ENCODE measurements around the gene SCRT2. TPM values are rescaled to one million over a fixed set of nuclear protein-coding genes. Genes with fewer than 3 reads are reported as not detected.

SCRT2 gene
- total and polyA plus RNA-seq, 9 of the 15 experiments (the other 6 are each of a cell fraction or from before 2014, with no cell fraction given), result 0.04 to 0.75 (median 0.13) TPM; not detected in 2

DNA sequence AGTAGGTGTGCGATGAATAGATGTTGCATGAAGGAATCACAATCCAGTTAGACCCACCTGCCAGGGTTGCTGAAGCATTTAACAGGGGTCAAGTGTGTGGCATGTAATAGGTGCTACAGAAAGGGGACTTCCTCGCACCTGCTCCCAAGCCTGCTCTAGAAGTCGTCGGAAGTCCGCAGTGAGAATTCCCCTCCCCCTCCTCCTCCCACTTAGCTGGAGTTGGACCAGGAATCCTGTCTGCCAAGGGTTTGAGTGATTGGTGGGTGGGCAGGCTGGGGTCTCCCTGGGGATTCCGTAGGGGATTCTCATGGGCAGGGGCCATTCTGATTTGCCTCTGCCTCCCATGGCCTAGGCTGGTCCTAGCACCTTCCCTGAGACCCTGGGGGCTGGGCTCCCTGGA, 10.3 kb downstream of the SCRT2 start:
- no peaks in the 10 kb centered on the region for H3K9me3 ChIP-seq (replicated peaks; ENCODE audit: control insufficient read depth, insufficient read depth, low read depth, low read length)
- intact Hi-C loops (cut with micrococcal nuclease) (no loop called here), in situ Hi-C loops (cut with MboI) (no loop called here)
- H3K9me1 ChIP-seq (ENCODE audit: control insufficient read depth, insufficient read depth, low read length), result no peaks in the 10 kb centered on the region
- no peaks in the 10 kb centered on the region for H3K36me3 ChIP-seq (ENCODE audit: control insufficient read depth, insufficient read depth, low read length)
- DNase-seq (ENCODE audit: extremely low read depth in 1 of 4, low spot score in 3 of 4) (no peak), ATAC-seq (no peak), FAIRE-seq (no peak)
- CTCF ChIA-PET (ENCODE audit: low intra/inter-chr PET ratio), result no interaction called here
- H3K27ac ChIP-seq (ENCODE audit: extremely low read depth, low read depth, low read length), result no peak overlapping the region
- H3K27me3 ChIP-seq (ENCODE audit: control insufficient read depth in 2 of 2, insufficient read depth in 2 of 2, low read length in 2 of 2), result no peaks in the 10 kb centered on the region
- POLR2A ChIA-PET, result no interaction called here
- no peak overlapping the region for H2AFZ ChIP-seq (ENCODE audit: low read depth, low read length)
- H3K79me2 ChIP-seq (ENCODE audit: control insufficient read depth, insufficient read depth, low read length), result no peaks in the 10 kb centered on the region
- TF ChIP-seq EP400 (IDR thresholded peaks at IDR 0.05), result no peak
- TF ChIP-seq ZNF347 (CRISPR knock-in tag; IDR thresholded peaks at IDR 0.05; ENCODE audit: low read depth), result no peak
- TF ChIP-seq, protein P1, sequence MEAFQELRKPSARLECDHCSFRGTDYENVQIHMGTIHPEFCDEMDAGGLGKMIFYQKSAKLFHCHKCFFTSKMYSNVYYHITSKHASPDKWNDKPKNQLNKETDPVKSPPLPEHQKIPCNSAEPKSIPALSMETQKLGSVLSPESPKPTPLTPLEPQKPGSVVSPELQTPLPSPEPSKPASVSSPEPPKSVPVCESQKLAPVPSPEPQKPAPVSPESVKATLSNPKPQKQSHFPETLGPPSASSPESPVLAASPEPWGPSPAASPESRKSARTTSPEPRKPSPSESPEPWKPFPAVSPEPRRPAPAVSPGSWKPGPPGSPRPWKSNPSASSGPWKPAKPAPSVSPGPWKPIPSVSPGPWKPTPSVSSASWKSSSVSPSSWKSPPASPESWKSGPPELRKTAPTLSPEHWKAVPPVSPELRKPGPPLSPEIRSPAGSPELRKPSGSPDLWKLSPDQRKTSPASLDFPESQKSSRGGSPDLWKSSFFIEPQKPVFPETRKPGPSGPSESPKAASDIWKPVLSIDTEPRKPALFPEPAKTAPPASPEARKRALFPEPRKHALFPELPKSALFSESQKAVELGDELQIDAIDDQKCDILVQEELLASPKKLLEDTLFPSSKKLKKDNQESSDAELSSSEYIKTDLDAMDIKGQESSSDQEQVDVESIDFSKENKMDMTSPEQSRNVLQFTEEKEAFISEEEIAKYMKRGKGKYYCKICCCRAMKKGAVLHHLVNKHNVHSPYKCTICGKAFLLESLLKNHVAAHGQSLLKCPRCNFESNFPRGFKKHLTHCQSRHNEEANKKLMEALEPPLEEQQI (IDR thresholded peaks at IDR 0.05), result no peak
- TF ChIP-seq STAT5A (IDR thresholded peaks at IDR 0.05; ENCODE audit: borderline replicate concordance, low read length), result no peak
- TF ChIP-seq, protein P2, sequence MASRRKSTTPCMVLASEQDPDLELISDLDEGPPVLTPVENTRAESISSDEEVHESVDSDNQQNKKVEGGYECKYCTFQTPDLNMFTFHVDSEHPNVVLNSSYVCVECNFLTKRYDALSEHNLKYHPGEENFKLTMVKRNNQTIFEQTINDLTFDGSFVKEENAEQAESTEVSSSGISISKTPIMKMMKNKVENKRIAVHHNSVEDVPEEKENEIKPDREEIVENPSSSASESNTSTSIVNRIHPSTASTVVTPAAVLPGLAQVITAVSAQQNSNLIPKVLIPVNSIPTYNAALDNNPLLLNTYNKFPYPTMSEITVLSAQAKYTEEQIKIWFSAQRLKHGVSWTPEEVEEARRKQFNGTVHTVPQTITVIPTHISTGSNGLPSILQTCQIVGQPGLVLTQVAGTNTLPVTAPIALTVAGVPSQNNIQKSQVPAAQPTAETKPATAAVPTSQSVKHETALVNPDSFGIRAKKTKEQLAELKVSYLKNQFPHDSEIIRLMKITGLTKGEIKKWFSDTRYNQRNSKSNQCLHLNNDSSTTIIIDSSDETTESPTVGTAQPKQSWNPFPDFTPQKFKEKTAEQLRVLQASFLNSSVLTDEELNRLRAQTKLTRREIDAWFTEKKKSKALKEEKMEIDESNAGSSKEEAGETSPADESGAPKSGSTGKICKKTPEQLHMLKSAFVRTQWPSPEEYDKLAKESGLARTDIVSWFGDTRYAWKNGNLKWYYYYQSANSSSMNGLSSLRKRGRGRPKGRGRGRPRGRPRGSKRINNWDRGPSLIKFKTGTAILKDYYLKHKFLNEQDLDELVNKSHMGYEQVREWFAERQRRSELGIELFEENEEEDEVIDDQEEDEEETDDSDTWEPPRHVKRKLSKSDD (conservative IDR thresholded peaks at IDR 0.05; ENCODE audit: low read length), result no peak
- TF ChIP-seq, protein P3, sequence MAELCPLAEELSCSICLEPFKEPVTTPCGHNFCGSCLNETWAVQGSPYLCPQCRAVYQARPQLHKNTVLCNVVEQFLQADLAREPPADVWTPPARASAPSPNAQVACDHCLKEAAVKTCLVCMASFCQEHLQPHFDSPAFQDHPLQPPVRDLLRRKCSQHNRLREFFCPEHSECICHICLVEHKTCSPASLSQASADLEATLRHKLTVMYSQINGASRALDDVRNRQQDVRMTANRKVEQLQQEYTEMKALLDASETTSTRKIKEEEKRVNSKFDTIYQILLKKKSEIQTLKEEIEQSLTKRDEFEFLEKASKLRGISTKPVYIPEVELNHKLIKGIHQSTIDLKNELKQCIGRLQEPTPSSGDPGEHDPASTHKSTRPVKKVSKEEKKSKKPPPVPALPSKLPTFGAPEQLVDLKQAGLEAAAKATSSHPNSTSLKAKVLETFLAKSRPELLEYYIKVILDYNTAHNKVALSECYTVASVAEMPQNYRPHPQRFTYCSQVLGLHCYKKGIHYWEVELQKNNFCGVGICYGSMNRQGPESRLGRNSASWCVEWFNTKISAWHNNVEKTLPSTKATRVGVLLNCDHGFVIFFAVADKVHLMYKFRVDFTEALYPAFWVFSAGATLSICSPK (IDR thresholded peaks at IDR 0.05; ENCODE audit: borderline replicate concordance), result no peak
- TF ChIP-seq, protein P4, sequence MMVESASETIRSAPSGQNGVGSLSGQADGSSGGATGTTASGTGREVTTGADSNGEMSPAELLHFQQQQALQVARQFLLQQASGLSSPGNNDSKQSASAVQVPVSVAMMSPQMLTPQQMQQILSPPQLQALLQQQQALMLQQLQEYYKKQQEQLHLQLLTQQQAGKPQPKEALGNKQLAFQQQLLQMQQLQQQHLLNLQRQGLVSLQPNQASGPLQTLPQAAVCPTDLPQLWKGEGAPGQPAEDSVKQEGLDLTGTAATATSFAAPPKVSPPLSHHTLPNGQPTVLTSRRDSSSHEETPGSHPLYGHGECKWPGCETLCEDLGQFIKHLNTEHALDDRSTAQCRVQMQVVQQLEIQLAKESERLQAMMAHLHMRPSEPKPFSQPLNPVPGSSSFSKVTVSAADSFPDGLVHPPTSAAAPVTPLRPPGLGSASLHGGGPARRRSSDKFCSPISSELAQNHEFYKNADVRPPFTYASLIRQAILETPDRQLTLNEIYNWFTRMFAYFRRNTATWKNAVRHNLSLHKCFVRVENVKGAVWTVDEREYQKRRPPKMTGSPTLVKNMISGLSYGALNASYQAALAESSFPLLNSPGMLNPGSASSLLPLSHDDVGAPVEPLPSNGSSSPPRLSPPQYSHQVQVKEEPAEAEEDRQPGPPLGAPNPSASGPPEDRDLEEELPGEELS (CRISPR knock-in tag; IDR thresholded peaks at IDR 0.05; ENCODE audit: borderline replicate concordance), result no peak
- 67% methylated on average over 2 of the region's 6 CpGs for WGBS (ENCODE audit: insufficient coverage, low coverage, missing lambda C conversion rate)
- H3K9ac ChIP-seq (ENCODE audit: insufficient read depth in 1 of 2, low read depth in 2 of 2, low read length in 2 of 2), result no peak overlapping the region
- peaks cover 25 to 27% of the 10 kb centered on the region in 2 experiments for H3K4me1 ChIP-seq (replicated peaks in 1 of 2; ENCODE audit: control insufficient read depth in 2 of 2, insufficient read depth in 2 of 2, low read length in 2 of 2)
- H3K4me3 ChIP-seq, result no peak overlapping the region
- H3K4me2 ChIP-seq (ENCODE audit: insufficient read depth, low read length), result no peak overlapping the region
- H4K20me1 ChIP-seq (replicated peaks; ENCODE audit: control insufficient read depth, insufficient read depth, low read length), result no peaks in the 10 kb centered on the region
- no TSS peak for BruUV-seq (replicated peaks)

Measured in K562 (cell line).